GM21619 (cell line): Measurements from ENCODE around the gene SPAG6.
"Not testable (repeated sequence)": the region's sequence is repeated elsewhere in the genome, so short reads cannot be mapped to it uniquely, and the experiment has no call there.

Experiments
- ATAC-seq: cut with Tn5 transposase; IDR thresholded peaks from one replicate; pipeline ENCODE4 v1.9.1; 2021; ENCODE audit not compliant: unreplicated experiment

Gene SPAG6

GRCh38 chr10:22345301-22346095 is at the start of gene SPAG6:
SPAG6 (plus strand) TSS chr10:22345496; CDS start chr10:22345612, 116 bp downstream.
- peak; percentile 23 for ATAC-seq

- ATAC-seq = no peak
Measured at GRCh38 chr10:22301193-22301592, 44.1 kb upstream of the SPAG6 start.

GRCh38 chr10:22303461-22303860 is 41.8 kb upstream of the SPAG6 start:
- ATAC-seq = no peak

GRCh38 chr10:22305721-22306120 is 39.6 kb upstream of the SPAG6 start:
- ATAC-seq = no peak

GRCh38 chr10:22308390-22308789 is 36.9 kb upstream of the SPAG6 start:
- ATAC-seq = peak; percentile 96

- no peak for ATAC-seq
Measured at GRCh38 chr10:22309180-22310000, 35.9 kb upstream of the SPAG6 start.

- ATAC-seq = not testable (repeated sequence)
Measured at GRCh38 chr10:22310012-22310411, 35.3 kb upstream of the SPAG6 start.

- no peak for ATAC-seq
Measured at GRCh38 chr10:22310928-22311327, 34.4 kb upstream of the SPAG6 start.

- ATAC-seq = no peak
Measured at GRCh38 chr10:22314852-22315251, 30.4 kb upstream of the SPAG6 start.

GRCh38 chr10:22315455-22316285 is 29.6 kb upstream of the SPAG6 start:
- peak; percentile 16 for ATAC-seq

- peak; percentile 60 for ATAC-seq
Measured at GRCh38 chr10:22316286-22317075, 28.8 kb upstream of the SPAG6 start, which contains the start of gene COMMD3. COMMD3 (plus strand) TSS chr10:22316388; CDS start chr10:22316418, 30 bp downstream.

- peak; percentile 26 for ATAC-seq
Measured at GRCh38 chr10:22317076-22317370, 28.3 kb upstream of the SPAG6 start.

GRCh38 chr10:22317771-22318565 is 27.3 kb upstream of the SPAG6 start:
- no peak for ATAC-seq

GRCh38 chr10:22318772-22319171 is 26.5 kb upstream of the SPAG6 start:
- ATAC-seq = no peak

- no peak for ATAC-seq
Measured at GRCh38 chr10:22319547-22319979, 25.7 kb upstream of the SPAG6 start.

- ATAC-seq = no peak
Measured at GRCh38 chr10:22319980-22320558, 25.2 kb upstream of the SPAG6 start.

GRCh38 chr10:22320591-22321155 is 24.6 kb upstream of the SPAG6 start, which contains the start of gene BMI1:
BMI1 (plus strand) TSS chr10:22321099; CDS start chr10:22326450, 5,351 bp downstream.
- ATAC-seq = peak; percentile 17

GRCh38 chr10:22321156-22321923 is 24.0 kb upstream of the SPAG6 start:
- ATAC-seq = no peak
